SU-DHL-6 (cell line): ENCODE measurements around the gene CIB4.

Source experiments
- EZH2phosphoT487 ChIP-seq: fragments of 200-600 bp; sonication (generic), shearing (Covaris generic); conservative IDR thresholded peaks from 2 replicates; pipeline ENCODE4 v1.6.1; 2018; ENCODE audit warnings: mild to moderate bottlenecking, antibody characterized with exemption, low read length, moderate library complexity, mixed read lengths
- TF ChIP-seq, protein P1 (sequence below): fragments of 200-600 bp; sonication (generic); IDR thresholded peaks from one replicate; pipeline ENCODE4 v1.5.1; 2017; ENCODE audit warnings: antibody characterized with exemption, mild to moderate bottlenecking, low read length, moderate library complexity; ENCODE audit not compliant: insufficient read depth, poor library complexity, severe bottlenecking

DNA sequence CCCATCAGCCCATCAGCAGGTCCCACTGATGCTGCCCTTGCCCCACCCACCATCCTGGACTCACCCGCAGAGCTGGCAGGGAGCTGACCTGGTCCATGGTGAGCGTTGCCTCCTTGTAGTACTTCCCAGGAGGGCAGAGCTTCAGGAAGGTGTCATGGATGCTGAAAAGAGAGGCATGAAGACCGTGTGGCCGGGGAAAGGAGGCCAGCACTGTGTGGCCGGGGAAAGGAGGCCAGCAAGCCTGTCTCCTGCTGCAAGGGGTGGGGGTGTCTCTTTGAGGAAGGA lies 11.9 kb downstream of the CIB4 start:
- TF ChIP-seq, protein P1, sequence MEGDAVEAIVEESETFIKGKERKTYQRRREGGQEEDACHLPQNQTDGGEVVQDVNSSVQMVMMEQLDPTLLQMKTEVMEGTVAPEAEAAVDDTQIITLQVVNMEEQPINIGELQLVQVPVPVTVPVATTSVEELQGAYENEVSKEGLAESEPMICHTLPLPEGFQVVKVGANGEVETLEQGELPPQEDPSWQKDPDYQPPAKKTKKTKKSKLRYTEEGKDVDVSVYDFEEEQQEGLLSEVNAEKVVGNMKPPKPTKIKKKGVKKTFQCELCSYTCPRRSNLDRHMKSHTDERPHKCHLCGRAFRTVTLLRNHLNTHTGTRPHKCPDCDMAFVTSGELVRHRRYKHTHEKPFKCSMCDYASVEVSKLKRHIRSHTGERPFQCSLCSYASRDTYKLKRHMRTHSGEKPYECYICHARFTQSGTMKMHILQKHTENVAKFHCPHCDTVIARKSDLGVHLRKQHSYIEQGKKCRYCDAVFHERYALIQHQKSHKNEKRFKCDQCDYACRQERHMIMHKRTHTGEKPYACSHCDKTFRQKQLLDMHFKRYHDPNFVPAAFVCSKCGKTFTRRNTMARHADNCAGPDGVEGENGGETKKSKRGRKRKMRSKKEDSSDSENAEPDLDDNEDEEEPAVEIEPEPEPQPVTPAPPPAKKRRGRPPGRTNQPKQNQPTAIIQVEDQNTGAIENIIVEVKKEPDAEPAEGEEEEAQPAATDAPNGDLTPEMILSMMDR: no peak
- TF ChIP-seq EZH2phosphoT487: no peak
